Esophagus squamous epithelium (tissue), 5 donors: Measurements from ENCODE around the gene UFSP2. TPM values are rescaled to one million over a fixed set of nuclear protein-coding genes. Genes with fewer than 3 reads are reported as not detected.

Source experiments
- DNase-seq: peaks from one replicate; lab custom pipeline; 2025; lab: John Stamatoyannopoulos, UW
- H3K27ac ChIP-seq, 4 donors: fragments of 200-600 bp; sonication (generic); one replicate each; pipeline ENCODE4 v1.5.1; 2016 to 2019; ENCODE audit warnings: mild to moderate bottlenecking in 1 of 4
- H3K27me3 ChIP-seq, 4 donors: fragments of 200-600 bp; sonication (generic); 1 replicate in 3 of 4; 2 replicates in 1 of 4; pipeline versions ENCODE4 v1.5.1 to v1.6.0; 2017 to 2021; ENCODE audit warnings: antibody characterized with exemption in 1 of 4
- H3K36me3 ChIP-seq, 3 donors: fragments of 200-600 bp; sonication (generic); one replicate each; pipeline ENCODE4 v1.5.1; 2016 to 2019
- H3K4me1 ChIP-seq, 3 donors: fragments of 200-600 bp; sonication (generic); one replicate each; pipeline ENCODE4 v1.5.1; 2017 to 2019
- H3K4me3 ChIP-seq, 4 donors: fragments of 200-600 bp; sonication (generic); 1 replicate in 3 of 4; 2 replicates in 1 of 4; pipeline ENCODE4 v1.5.1; 2016 to 2019; ENCODE audit warnings: mild to moderate bottlenecking in 2 of 4, moderate library complexity in 1 of 4
- H3K9me3 ChIP-seq, 3 donors: fragments of 200-600 bp; sonication (generic); one replicate each; pipeline ENCODE4 v1.5.1; 2016 to 2019
- CTCF ChIP-seq, 6 experiments: fragments of 450-650 bp in 4 of 6; fragments of 200-600 bp in 2 of 6; sonication (generic) in 2 of 6; IDR thresholded peaks; one replicate each; pipeline ENCODE4 v1.5.1; 2016 to 2019; ENCODE audit warnings: antibody characterized with exemption in 6 of 6, mild to moderate bottlenecking in 4 of 6, moderate library complexity in 4 of 6
- POLR2A ChIP-seq, 4 donors: fragments of 450-650 bp; IDR thresholded peaks; one replicate each; pipeline ENCODE4 v1.6.1; 2017; ENCODE audit warnings: antibody characterized with exemption in 4 of 4, mild to moderate bottlenecking in 4 of 4, moderate library complexity in 3 of 4
- WGBS, 2 donors: methylation state at CpG; one replicate each; pipeline ENCODE4 v1.1.5; 2018; 5-methylcytosine and 5-hydroxymethylcytosine counted together
- intact Hi-C: fragments of 100-400 bp; cut with DNase I; formaldehyde crosslinking; loops from one replicate; pipeline ENCODE4 v1.15.0; 2022
- total RNA-seq, 4 donors: library from RNA; depleted of rRNA; stranded (reverse); fragments of >200 nt; gene quantifications; one replicate each; pipeline ENCODE4 v1.1.0, GENCODE V29; 2016
- donor health status: DM: yes; HTN: yes; CAD: no.

UFSP2 gene
- total RNA-seq, result 10 to 100 TPM; 20.0 to 32.4 (median 23.3) TPM

- WGBS, 2 donors, result 0 to 5% methylated on average over 4 to 27 of the region's 66 CpGs
Observed at GRCh38 chr4:185425647-185426352, at the start of gene UFSP2. TSS of gene UFSP2 (minus strand) at chr4:185425964. CDS start at chr4:185425868, 96 bp downstream.

GRCh38 chr4:185473247-185473646 is 47.5 kb upstream of the UFSP2 start:
- TF ChIP-seq POLR2A (IDR thresholded peaks at IDR 0.05) (no peak), CTCF (IDR thresholded peaks at IDR 0.05) (no peak)
- H3K36me3 ChIP-seq, result no peaks in the 10 kb centered on the region

More at GRCh38 chr4:185425647-185426352, at the start of gene UFSP2:
- intact Hi-C loops, result no loop called here
- H3K4me3 ChIP-seq, result peak within 1 kb of the TSS; percentile 72 to 97 (median 90)
- TF ChIP-seq POLR2A (IDR thresholded peaks at IDR 0.05) (peak in 2 of 4 donors; percentile 4 to 86), CTCF (IDR thresholded peaks at IDR 0.05) (peak in 1 of 6 experiments; percentile 18)
- H3K27me3 ChIP-seq, result no peaks in the 10 kb centered on the region
- peak within 1 kb of the TSS; percentile 92 to 97 (median 96) for H3K27ac ChIP-seq
- H3K9me3 ChIP-seq, result no peaks in the 10 kb centered on the region
- H3K36me3 ChIP-seq, result peaks cover 0 to 13% (median 0%) of the 10 kb centered on the region in 3 donors
- H3K4me1 ChIP-seq, result peaks cover 7 to 45% (median 11%) of the 10 kb centered on the region in 3 donors
- peak; percentile 64 for DNase-seq

GRCh38 chr4:185472103-185472542 is 46.4 kb upstream of the UFSP2 start:
- peak overlapping the region; percentile 60 to 91 (median 78) for H3K4me3 ChIP-seq
- intact Hi-C loops, result loop anchor here (5.0 kb wide), 1 partner anchor 125 kb away; no protein-coding TSS in a partner anchor
- peak overlapping the region in 1 of 4 donors; percentile 78 for H3K27ac ChIP-seq
- H3K4me1 ChIP-seq, result peaks cover 0 to 21% (median 7%) of the 10 kb centered on the region in 3 donors
- TF ChIP-seq CTCF (IDR thresholded peaks at IDR 0.05) (no peak), POLR2A (IDR thresholded peaks at IDR 0.05) (no peak)
- no peaks in the 10 kb centered on the region for H3K27me3 ChIP-seq
- no peaks in the 10 kb centered on the region for H3K9me3 ChIP-seq
- H3K36me3 ChIP-seq, result no peaks in the 10 kb centered on the region
- no peak for DNase-seq
- 33 to 37% methylated on average over 10 of the region's 10 CpGs for WGBS, 2 donors

More at GRCh38 chr4:185473247-185473646, 47.5 kb upstream of the UFSP2 start:
- Histone ChIP-seq H3K9me3 (no peaks in the 10 kb centered on the region), H3K27ac (no peak overlapping the region), H3K4me1 (peaks cover 0 to 21% (median 7%) of the 10 kb centered on the region in 3 donors), H3K4me3 (no peak overlapping the region), H3K27me3 (no peaks in the 10 kb centered on the region)
- WGBS, 2 donors, result 87 to 94% methylated on average over 8 of the region's 8 CpGs
- DNase-seq, result no peak
- intact Hi-C loops, result loop anchor here (5.0 kb wide), 1 partner anchor 124 kb away; no protein-coding TSS in a partner anchor

- Histone ChIP-seq H3K36me3 (no peaks in the 10 kb centered on the region), H3K4me3 (peak within 1 kb of the TSS; percentile 60 to 91 (median 78)), H3K27me3 (no peaks in the 10 kb centered on the region), H3K9me3 (no peaks in the 10 kb centered on the region), H3K4me1 (peaks cover 0 to 21% (median 7%) of the 10 kb centered on the region in 3 donors), H3K27ac (peak within 1 kb of the TSS; percentile 68 to 85 (median 82))
- peak; percentile 82 for DNase-seq
- intact Hi-C loops, result loop anchor here (5.0 kb wide), 1 partner anchor 126 kb away; no protein-coding TSS in a partner anchor
- 0 to 8% methylated on average over 7 to 14 of the region's 93 CpGs for WGBS, 2 donors
- TF ChIP-seq POLR2A (IDR thresholded peaks at IDR 0.05) (peak in 1 of 4 donors; percentile 37), CTCF (IDR thresholded peaks at IDR 0.05) (peak; percentile 43 to 76 (median 66))
Observed at GRCh38 chr4:185471235-185472102, 45.7 kb upstream of the UFSP2 start, which contains the start of gene CCDC110. TSS of gene CCDC110 (minus strand) at chr4:185471733. CDS start at chr4:185471683, 50 bp downstream.
